NB4 (cell line): Measurements from ENCODE around the gene RSPH3.

ENCODE experiments used
- DNase-seq: peaks from one replicate; pipeline ENCODE4 v3.0.0; 2010; ENCODE audit warnings: low read depth
- H3K4me3 ChIP-seq: one replicate; pipeline ENCODE4 v1.5.1; 2011; ENCODE audit warnings: mild to moderate bottlenecking, low read depth, low read length, moderate library complexity
- CTCF ChIP-seq: IDR thresholded peaks from one replicate; pipeline ENCODE4 v1.5.1; 2012; ENCODE audit warnings: low read depth, low read length
- MAX ChIP-seq: IDR thresholded peaks from 2 replicates; pipeline ENCODE4 v1.6.1; 2011; ENCODE audit warnings: low read depth, low read length
- MYC ChIP-seq: IDR thresholded peaks from 2 replicates; pipeline ENCODE4 v1.6.1; 2011; ENCODE audit warnings: low read depth, low read length
- POLR2A ChIP-seq: IDR thresholded peaks from 2 replicates; pipeline ENCODE4 v1.6.1; 2011; ENCODE audit warnings: mild to moderate bottlenecking; ENCODE audit not compliant: insufficient read length; ENCODE audit errors: extremely low read depth

Gene RSPH3

GRCh38 chr6:158947284-158947683 lies 52.7 kb downstream of the RSPH3 start:
- H3K4me3 ChIP-seq: no peak overlapping the region
- no peak for DNase-seq
- TF ChIP-seq POLR2A: no peak

GRCh38 chr6:158943380-158944032 lies 56.5 kb downstream of the RSPH3 start:
- no peak overlapping the region for H3K4me3 ChIP-seq
- TF ChIP-seq MYC: no peak
- no peak for TF ChIP-seq MAX
- TF ChIP-seq POLR2A: no peak
- TF ChIP-seq CTCF: no peak
- DNase-seq: no peak

- H3K4me3 ChIP-seq: no peak overlapping the region
- no peak for DNase-seq
- TF ChIP-seq MYC: no peak
- no peak for TF ChIP-seq POLR2A
- no peak for TF ChIP-seq CTCF
- TF ChIP-seq MAX: no peak
Observed at GRCh38 chr6:158942349-158942748, 57.7 kb downstream of the RSPH3 start.

- DNase-seq: no peak
- no peak overlapping the region for H3K4me3 ChIP-seq
- TF ChIP-seq MAX: no peak
- no peak for TF ChIP-seq MYC
- no peak for TF ChIP-seq CTCF
- TF ChIP-seq POLR2A: no peak
Observed at GRCh38 chr6:158941246-158941645, 58.8 kb downstream of the RSPH3 start.

GRCh38 chr6:158939255-158940159 lies 60.5 kb downstream of the RSPH3 start:
- DNase-seq: peak; percentile 54
- no peak for TF ChIP-seq POLR2A
- no peak for TF ChIP-seq MYC
- no peak for TF ChIP-seq CTCF
- TF ChIP-seq MAX: no peak
- peak overlapping the region; percentile 38 for H3K4me3 ChIP-seq

- peak; percentile 54 for DNase-seq
- H3K4me3 ChIP-seq: peak overlapping the region; percentile 38
- TF ChIP-seq POLR2A: no peak
- TF ChIP-seq CTCF: no peak
- no peak for TF ChIP-seq MAX
Observed at GRCh38 chr6:158938811-158939254, 61.2 kb downstream of the RSPH3 start.
